Activated naive CD8-positive, alpha-beta T cell treated with anti-CD3 and anti-CD28 coated beads, Interleukin-2, amount 50 U/mL, for 24 hours (primary cell): ENCODE measurements around the gene MISP3.

Experiments used
- ATAC-seq: fragments of 150-1000 bp; cut with Tn5 transposase; one replicate; pipeline ENCODE4 v1.10.0; 2021
- DNase-seq: peaks from one replicate; pipeline ENCODE4 v3.0.0; 2021
- H3K27ac Mint-ChIP-seq: one replicate; pipeline ENCODE4 v1.8.0; 2021; ENCODE audit warnings: mild to moderate bottlenecking, mixed read lengths
- H3K27me3 Mint-ChIP-seq: one replicate; pipeline ENCODE4 v1.8.0; 2021; ENCODE audit warnings: mixed read lengths
- H3K36me3 Mint-ChIP-seq: one replicate; pipeline ENCODE4 v1.8.0; 2021; ENCODE audit warnings: low read depth, mixed read lengths
- H3K4me1 Mint-ChIP-seq: one replicate; pipeline ENCODE4 v1.8.0; 2021; ENCODE audit warnings: mixed read lengths
- H3K4me3 Mint-ChIP-seq: one replicate; pipeline ENCODE4 v1.8.0; 2021; ENCODE audit warnings: mild to moderate bottlenecking, moderate library complexity, mixed read lengths
- H3K9me3 Mint-ChIP-seq: one replicate; pipeline ENCODE4 v1.8.0; 2021; ENCODE audit warnings: mixed read lengths

The MISP3 gene

DNA sequence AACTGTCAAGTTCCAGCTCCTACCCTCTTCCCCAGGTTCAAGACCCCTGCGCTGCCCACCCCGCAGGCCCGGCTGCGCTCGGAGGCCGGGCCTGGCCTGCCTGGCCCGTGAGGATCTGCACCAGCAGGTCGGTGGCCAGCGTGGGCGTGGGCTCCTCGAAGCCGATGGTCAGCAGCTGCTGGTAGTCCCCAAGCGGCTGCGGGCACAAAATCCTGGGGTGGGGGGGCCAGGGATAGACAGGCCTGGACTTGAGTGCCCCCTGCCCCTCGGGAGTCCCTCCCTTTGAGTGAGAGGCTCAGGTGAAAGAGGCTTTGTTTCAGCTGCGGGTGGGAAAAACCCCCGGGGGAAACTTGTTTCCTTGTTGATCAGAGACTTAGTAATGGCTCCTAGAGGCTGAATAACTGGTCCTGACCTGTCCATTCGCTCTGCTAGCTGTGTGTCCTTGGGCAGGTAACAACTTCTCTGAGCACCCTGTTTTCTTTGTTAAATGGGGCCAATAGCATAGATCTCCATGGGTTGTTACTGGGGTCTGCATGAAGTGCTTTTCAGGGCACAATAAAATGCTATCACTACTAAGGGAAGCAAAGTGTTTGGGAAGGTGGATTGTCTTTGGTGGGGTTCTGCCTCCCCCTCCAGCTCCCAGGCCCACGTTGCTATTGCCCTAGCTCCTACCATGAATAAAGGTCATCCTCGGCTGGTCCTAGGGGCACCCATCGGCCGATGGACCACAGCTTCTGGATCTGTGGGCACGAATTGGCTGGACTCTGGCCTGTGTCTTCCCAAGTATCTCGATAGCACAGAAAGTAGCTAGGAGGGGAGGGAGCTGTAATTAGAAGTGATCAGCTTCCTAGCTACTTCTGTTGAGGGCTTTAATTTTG is 9.4 kb downstream of the MISP3 start:
- Mint-ChIP-seq H3K9me3 (no peaks in the 10 kb centered on the region), H3K4me1 (peaks cover 23% of the 10 kb centered on the region), H3K27me3 (peaks cover 2% of the 10 kb centered on the region), H3K36me3 (peaks cover 2% of the 10 kb centered on the region), H3K27ac (peak overlapping the region; percentile 94), H3K4me3 (peak overlapping the region; percentile 93)
- peak; percentile 5 for ATAC-seq
- peak; percentile 39 for DNase-seq

DNA sequence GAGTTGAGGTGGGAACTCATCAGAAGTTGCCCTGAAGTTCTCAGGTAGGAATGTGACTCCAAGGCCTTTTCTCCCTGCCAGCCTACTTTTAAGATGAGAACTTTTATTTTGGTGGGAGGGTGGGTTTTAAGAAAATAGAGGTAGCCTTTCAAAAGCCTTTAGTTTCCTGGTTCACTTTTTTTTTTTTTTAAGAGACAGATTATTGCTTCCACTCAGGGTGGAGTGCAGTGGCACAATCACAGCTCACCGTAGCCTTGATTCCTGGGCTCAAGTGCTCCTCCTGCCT is 10.0 kb downstream of the MISP3 start:
- H3K36me3 Mint-ChIP-seq = peaks cover 2% of the 10 kb centered on the region
- H3K4me1 Mint-ChIP-seq = peaks cover 23% of the 10 kb centered on the region
- peak overlapping the region; percentile 93 for H3K4me3 Mint-ChIP-seq
- H3K9me3 Mint-ChIP-seq = no peaks in the 10 kb centered on the region
- no peak overlapping the region for H3K27ac Mint-ChIP-seq
- DNase-seq (no peak), ATAC-seq (no peak)
- H3K27me3 Mint-ChIP-seq = peaks cover 2% of the 10 kb centered on the region

DNA sequence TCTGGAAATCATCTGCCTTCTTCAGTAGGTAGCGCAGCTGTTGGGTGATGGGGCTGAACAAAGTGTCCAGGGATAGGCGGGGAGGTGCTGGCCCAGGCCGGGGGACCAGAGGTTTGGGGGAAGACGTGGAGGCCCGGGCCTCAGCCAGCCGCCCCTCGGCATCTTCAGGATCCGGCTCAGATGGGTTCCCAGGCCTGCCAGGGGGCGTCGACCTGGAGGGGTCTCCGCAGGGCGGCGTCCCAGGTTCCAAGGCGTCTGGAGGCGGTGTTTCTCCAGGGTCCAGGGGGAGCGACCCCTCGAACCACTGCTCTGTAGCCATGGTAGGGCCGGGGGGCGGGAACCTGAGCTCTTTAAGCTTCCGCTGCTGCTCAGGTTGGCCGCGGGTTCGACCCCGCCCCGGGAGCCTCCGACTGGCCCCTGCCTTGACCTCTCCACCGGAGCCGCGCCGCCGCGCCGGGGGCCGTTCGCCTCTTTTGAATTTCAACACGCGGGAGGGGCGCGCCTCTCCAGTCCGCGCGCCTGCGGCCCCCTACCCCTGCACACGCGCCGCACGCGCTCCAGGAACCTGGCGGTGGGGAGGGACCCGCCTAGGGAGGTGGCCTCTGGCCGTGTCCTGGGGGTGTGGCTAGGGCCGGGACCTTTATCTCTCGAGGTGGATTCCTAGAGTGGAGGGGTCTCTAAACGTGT is 12.9 kb downstream of the MISP3 start, which contains the start of gene C19orf67:
C19orf67 (minus strand) TSS at position 475 of the 687 bp plus-strand sequence; CDS start at position 319, 156 bp downstream.
- peaks cover 14% of the 10 kb centered on the region for H3K36me3 Mint-ChIP-seq
- H3K4me3 Mint-ChIP-seq = no peak within 1 kb of the TSS
- no peak within 1 kb of the TSS for H3K27ac Mint-ChIP-seq

DNA sequence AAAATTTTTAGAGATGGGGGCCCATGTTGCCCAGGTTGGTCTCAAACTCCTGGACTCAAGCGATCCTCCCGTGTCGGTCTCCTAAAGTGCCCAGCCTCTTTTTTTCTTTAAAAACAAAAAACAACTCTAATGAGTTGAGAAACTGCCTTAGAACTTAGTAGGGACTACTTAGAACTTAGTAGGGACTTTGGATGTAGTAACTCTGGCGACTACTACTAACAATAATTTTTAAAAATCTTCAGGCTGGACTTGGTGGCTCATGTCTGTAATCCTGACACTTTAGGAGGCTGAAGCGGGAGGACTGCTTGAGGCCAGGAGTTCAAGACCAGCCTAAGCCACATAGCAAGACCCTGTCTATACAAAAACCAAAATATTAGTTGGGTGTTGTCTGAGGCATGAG is 13.5 kb downstream of the MISP3 start:
- Mint-ChIP-seq H3K4me1 (peaks cover 21% of the 10 kb centered on the region), H3K36me3 (peaks cover 14% of the 10 kb centered on the region), H3K27me3 (peaks cover 2% of the 10 kb centered on the region), H3K27ac (no peak overlapping the region), H3K4me3 (no peak overlapping the region), H3K9me3 (no peaks in the 10 kb centered on the region)
- ATAC-seq (no peak), DNase-seq (no peak)

More for the DNA sequence above, 12.9 kb downstream of the MISP3 start, which contains the start of gene C19orf67:
- peaks cover 2% of the 10 kb centered on the region for H3K27me3 Mint-ChIP-seq
- DNase-seq = no peak
- peaks cover 24% of the 10 kb centered on the region for H3K4me1 Mint-ChIP-seq
- no peaks in the 10 kb centered on the region for H3K9me3 Mint-ChIP-seq
- no peak for ATAC-seq

DNA sequence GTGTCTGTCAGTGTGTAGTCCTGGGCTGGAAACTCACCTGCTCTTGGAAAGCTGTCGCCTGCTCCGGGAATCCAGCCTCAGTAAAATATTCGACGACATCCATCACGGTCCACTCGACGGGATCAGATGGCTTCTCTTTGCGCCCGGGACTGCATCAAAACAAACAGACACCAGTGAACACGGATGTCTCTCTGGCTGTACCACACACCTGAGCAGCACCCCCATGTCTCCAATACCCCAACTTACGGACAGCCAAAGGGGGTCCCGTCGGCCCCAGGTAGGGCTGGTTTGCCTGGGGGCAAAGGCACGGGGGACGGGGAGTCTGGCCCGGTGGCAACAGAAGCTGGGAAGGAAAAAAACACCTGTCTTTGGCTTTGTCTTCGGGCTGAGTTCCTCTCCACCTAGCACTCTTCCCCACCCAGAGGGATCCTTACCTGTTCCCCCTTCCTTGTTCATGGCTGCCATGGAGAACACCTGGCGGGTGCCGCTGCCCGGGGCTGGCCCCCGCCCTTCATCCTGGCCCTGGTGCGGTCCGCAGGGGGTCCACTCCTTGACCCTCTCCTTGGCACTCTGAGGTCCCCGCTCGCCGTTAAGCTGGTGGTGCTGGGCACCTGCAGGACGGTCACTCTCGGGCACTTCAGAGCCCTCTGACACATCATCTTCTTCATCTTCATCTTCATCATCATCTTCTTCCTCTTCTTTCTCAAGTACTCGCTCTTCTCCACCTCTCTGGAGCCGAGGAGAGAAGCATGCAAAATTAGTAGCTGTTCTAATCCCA is 16.2 kb downstream of the MISP3 start:
- Mint-ChIP-seq H3K4me1 (peaks cover 20% of the 10 kb centered on the region), H3K9me3 (peaks cover 7% of the 10 kb centered on the region), H3K27me3 (no peaks in the 10 kb centered on the region), H3K36me3 (peaks cover 17% of the 10 kb centered on the region), H3K27ac (peak overlapping the region; percentile 44), H3K4me3 (peak overlapping the region; percentile 80)
- ATAC-seq (no peak), DNase-seq (no peak)

DNA sequence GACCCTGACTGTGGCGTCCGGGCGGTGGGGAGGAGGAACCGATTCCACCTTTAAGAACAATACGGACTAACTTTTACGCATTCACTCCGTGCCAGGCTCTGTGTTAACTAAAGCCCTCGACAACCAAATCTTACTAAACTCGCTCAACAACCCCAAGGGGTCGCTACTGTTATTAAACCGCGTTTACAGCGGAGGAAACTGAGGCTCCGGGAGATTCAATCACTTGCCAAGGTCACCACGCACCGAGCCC is 16.8 kb downstream of the MISP3 start:
- Mint-ChIP-seq H3K4me3 (peak overlapping the region; percentile 80), H3K36me3 (peaks cover 17% of the 10 kb centered on the region), H3K27me3 (no peaks in the 10 kb centered on the region), H3K4me1 (peaks cover 20% of the 10 kb centered on the region), H3K9me3 (peaks cover 7% of the 10 kb centered on the region), H3K27ac (peak overlapping the region; percentile 44)
- DNase-seq (no peak), ATAC-seq (no peak)

DNA sequence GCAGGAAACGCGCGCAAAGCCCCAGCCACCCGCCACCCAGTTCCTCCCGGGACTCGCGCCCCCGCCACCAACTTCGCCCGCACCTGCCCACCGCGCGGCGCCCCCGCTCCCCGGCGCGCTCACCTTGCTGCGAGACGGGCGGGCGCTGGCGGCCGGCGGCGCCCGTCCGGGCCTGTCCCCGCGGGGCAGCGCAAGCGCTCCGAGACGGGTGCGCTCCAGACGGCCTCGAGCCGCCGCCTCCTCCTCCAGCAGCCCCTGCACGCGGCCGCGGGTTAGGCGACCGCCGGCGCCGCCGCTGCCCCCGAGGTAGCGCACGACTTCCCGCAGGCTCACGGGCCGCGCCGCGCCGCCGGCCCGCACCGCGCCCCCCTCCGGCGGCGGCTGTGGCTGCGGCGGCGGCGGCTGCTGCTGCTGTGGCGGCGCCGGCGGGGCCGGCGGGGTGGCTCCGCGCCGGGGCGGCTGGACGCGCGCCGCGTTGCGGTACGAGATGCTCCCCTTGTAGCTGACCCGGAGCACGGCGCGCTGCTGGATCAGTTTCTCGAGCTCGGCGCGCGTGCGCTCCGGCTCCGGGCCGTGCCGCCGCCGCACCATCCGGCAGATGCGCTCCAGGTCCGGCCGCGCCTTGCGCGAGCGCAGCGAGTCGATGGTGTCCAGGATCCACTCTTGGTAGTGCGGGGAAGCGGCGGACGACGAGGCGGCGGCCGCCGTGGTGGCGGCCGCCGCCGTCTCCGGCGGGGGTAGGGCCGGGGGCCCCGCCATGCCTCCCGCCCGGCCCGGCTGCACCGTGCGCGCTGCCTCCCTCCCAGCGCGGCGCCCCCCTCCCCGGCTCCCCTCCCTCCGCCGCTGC is 17.3 kb downstream of the MISP3 start:
- DNase-seq (peak; percentile 58), ATAC-seq (peak; percentile 13)
- H3K9me3 Mint-ChIP-seq = peaks cover 7% of the 10 kb centered on the region
- H3K27me3 Mint-ChIP-seq = no peaks in the 10 kb centered on the region
- H3K4me3 Mint-ChIP-seq = peak overlapping the region; percentile 80
- peaks cover 20% of the 10 kb centered on the region for H3K4me1 Mint-ChIP-seq
- H3K36me3 Mint-ChIP-seq = peaks cover 17% of the 10 kb centered on the region
- H3K27ac Mint-ChIP-seq = peak overlapping the region; percentile 44

DNA sequence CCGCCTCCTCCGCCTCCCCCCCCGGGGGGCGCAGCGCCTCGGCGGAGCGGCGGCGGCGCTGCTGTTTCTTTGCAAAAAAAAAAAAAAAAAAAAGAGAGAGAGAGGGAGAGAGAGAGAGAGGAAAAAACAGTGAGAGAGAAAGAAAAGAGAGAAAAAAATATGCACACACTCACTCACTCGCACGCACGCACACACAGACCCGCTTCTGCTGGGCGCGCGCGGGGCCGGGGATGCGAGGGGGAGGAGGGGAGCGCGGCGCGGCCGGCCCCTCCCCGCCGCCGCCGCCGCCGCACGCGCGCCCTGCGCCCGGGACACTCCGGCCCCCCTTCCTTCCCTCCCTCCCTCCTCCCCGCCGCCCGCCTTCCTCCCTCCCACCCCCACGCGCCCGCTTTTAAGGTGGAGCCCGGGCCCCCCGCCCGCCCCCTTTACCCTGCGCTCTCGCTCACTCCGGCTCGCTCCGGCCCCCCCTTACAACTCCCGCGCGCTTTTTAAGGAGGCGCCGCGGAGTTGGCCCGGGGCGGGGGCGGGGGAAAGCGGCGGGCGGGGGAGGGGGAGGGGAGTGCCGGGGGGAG is 18.0 kb downstream of the MISP3 start, which contains the start of gene SAMD1:
SAMD1 (minus strand) TSS at position 243 of the 572 bp plus-strand sequence.
- ATAC-seq (peak; percentile 57), DNase-seq (peak; percentile 82)
- no peaks in the 10 kb centered on the region for H3K27me3 Mint-ChIP-seq
- H3K36me3 Mint-ChIP-seq = peaks cover 17% of the 10 kb centered on the region
- peak within 1 kb of the TSS; percentile 90 for H3K4me3 Mint-ChIP-seq
- H3K27ac Mint-ChIP-seq = peak within 1 kb of the TSS; percentile 96
- peaks cover 20% of the 10 kb centered on the region for H3K4me1 Mint-ChIP-seq
- peaks cover 7% of the 10 kb centered on the region for H3K9me3 Mint-ChIP-seq

DNA sequence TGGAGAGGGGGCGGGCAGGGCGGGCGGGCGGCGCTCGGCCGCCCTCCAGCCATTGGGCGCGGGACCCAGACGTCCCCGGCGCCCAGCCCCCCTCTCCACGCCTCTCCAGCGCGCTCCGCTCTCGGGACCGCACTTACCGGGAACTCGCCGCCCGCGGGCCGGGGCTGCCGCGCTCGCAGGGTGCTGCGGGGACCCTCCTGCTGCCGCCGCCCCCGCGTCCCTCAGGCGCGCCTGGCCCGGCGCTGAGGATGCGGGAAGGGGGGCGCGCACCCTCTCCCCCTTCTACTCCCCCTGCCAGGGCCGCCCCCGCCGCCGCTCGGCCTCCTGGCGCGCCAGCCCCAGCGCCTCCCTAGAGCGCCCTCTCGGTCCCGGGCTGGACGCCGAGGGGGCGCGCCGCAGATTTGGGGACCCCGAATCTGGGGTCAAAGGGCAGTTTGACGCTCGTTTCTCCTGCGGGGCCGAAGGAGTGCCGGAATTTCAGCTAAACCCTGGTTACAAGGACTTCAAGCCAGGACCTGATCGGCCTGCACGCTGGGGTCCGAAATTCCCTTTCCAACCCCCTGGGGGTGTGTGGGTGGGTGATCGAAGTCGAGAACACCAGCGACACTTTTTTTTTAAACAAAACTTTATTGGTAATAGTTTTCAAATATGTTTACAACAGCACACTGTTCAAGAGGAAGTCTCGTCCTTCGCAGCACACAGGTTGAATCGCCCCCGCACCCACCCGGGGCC is 18.7 kb downstream of the MISP3 start:
- Mint-ChIP-seq H3K9me3 (peaks cover 7% of the 10 kb centered on the region), H3K4me3 (peak overlapping the region; percentile 90), H3K27ac (peak overlapping the region; percentile 96), H3K36me3 (peaks cover 17% of the 10 kb centered on the region), H3K4me1 (peaks cover 20% of the 10 kb centered on the region), H3K27me3 (no peaks in the 10 kb centered on the region)
- ATAC-seq = peak; percentile 74
- DNase-seq = peak; percentile 78

DNA sequence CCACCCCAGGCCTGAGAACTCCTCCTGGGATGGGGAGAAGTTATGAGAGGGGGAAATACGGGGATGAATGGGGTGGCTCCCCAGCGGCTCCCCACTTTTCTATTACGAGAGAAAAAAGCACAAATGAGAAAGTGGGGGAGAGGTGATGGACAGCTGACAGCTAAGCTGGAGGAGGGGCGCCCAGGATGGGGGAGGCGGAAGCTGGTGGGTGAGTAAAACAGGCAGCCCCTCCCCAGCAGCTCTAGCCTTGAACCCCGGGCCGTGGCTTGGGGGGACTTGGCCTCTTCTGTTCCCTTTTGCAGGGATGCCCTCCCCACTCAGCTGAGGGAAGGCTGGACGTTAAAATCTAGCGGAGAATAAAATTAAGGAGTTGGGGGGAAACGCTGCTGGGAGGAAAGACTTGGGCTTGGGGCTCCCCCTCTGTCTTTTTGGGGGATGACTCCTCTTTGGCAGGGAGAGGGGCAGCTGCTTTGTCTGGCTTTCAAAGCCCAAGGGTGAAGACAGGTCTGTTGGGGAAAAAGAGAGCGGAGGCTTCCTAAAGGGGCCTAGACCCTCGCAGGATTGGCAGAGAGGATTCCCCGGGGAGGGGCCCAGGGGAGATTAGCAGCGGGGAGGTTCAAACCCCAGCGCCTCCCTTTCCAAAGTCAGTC is 19.4 kb downstream of the MISP3 start:
- Mint-ChIP-seq H3K27ac (peak overlapping the region; percentile 96), H3K9me3 (peaks cover 7% of the 10 kb centered on the region), H3K4me1 (peaks cover 20% of the 10 kb centered on the region), H3K36me3 (peaks cover 21% of the 10 kb centered on the region), H3K27me3 (no peaks in the 10 kb centered on the region), H3K4me3 (peak overlapping the region; percentile 90)
- ATAC-seq = peak; percentile 10
- DNase-seq = peak; percentile 53

DNA sequence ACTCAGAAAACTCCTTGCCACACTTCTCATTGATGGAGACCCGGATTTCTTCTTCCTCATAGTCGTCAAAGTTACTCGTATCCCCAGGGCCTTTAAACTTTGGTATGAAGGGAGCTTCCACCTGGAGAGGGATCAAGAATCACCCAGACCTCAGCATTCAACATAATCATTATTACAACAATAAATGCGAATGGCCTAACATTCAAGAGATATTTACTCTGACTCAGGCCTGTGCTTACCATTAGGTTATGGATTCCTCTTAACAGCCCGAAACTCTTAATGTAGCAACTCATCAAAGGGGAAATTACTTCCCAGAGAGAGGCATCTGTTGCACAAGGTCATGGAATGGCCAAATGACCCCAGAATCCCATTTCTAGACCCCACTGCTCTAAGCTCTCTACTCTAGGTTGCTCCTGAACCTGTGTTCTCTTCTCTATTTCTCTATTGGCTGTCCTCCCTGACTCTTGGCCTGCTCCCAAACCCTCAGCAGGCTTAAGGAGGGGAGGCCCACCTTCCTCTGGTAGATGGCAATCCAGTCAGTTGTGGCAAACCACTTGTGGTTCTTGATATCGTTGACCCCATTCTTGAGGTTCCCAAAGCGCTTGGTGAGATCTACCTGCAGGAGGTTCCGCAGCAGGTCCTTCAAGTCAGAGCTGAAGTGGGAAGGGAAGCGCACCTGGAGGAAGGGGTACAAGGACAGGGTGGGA is 20.7 kb downstream of the MISP3 start:
- peaks cover 18% of the 10 kb centered on the region for H3K4me1 Mint-ChIP-seq
- peaks cover 7% of the 10 kb centered on the region for H3K9me3 Mint-ChIP-seq

DNA sequence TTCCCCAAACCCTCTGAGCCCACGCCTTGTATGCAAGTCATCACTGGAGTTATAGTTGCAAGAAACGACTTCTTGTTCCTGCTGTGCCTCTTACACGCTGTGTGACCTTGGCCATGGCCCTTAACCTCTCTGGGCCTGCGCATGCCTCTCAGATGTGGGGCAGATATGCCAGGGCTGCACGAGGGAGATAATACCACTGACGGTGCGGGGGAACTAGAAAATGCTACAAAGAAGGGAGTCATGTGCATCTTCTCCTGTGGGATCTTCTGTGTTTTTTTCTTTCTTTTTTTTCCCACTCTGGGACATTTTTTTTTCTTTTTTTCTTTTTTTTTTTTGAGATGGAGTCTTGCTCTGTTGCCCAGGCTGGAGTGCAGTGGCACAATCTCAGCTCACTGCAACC is 22.3 kb downstream of the MISP3 start:
- Mint-ChIP-seq H3K27me3 (no peaks in the 10 kb centered on the region), H3K4me1 (peaks cover 13% of the 10 kb centered on the region), H3K27ac (no peak overlapping the region), H3K36me3 (peaks cover 11% of the 10 kb centered on the region), H3K4me3 (no peak overlapping the region), H3K9me3 (peaks cover 7% of the 10 kb centered on the region)
- DNase-seq = no peak
- no peak for ATAC-seq

More for the DNA sequence above, 20.7 kb downstream of the MISP3 start:
- no peaks in the 10 kb centered on the region for H3K27me3 Mint-ChIP-seq
- DNase-seq (no peak), ATAC-seq (no peak)
- peaks cover 19% of the 10 kb centered on the region for H3K36me3 Mint-ChIP-seq
- H3K27ac Mint-ChIP-seq = no peak overlapping the region
- H3K4me3 Mint-ChIP-seq = peak overlapping the region; percentile 49
